ENCODE data around the gene AFF3.

DNA sequence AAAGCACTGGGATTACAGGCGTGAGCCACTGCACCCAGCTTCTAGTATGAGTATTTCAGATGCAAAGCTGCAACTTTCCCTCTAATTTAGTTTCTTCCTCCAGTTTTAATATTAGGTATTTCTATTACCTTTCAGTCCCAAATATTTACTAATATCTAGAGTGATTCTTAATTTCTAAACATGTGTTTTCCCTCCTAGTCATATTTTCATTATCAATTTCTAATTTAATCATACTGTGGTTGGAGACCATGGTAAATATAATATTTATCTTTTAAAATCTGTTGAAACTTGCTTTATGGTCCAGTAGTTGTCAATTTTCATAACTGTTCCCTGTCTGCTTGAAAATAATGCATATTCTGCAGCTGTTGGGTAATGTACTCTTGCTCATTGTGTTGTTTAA is 406.6 kb downstream of the AFF3 start:
- TF ChIP-seq, protein P1, sequence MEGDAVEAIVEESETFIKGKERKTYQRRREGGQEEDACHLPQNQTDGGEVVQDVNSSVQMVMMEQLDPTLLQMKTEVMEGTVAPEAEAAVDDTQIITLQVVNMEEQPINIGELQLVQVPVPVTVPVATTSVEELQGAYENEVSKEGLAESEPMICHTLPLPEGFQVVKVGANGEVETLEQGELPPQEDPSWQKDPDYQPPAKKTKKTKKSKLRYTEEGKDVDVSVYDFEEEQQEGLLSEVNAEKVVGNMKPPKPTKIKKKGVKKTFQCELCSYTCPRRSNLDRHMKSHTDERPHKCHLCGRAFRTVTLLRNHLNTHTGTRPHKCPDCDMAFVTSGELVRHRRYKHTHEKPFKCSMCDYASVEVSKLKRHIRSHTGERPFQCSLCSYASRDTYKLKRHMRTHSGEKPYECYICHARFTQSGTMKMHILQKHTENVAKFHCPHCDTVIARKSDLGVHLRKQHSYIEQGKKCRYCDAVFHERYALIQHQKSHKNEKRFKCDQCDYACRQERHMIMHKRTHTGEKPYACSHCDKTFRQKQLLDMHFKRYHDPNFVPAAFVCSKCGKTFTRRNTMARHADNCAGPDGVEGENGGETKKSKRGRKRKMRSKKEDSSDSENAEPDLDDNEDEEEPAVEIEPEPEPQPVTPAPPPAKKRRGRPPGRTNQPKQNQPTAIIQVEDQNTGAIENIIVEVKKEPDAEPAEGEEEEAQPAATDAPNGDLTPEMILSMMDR (IDR thresholded peaks at IDR 0.05), result no peak
- TF ChIP-seq ZFX (IDR thresholded peaks at IDR 0.05; ENCODE audit: borderline replicate concordance), result no peak

Measured in 22Rv1 (cell line).